HG02623 (cell line): ENCODE measurements around the gene NFKBIA.
"Not testable (repeated sequence)": the region's sequence is repeated elsewhere in the genome, so short reads cannot be mapped to it uniquely, and the experiment has no call there.

Experiments
- ATAC-seq: cut with Tn5 transposase; IDR thresholded peaks from one replicate; pipeline ENCODE4 v1.9.1; 2021; ENCODE audit warnings: moderate library complexity; ENCODE audit not compliant: unreplicated experiment

NFKBIA gene

GRCh38 chr14:35369701-35370191, 34.8 kb downstream of the NFKBIA start:
- ATAC-seq, result no peak

- no peak for ATAC-seq
Measured at GRCh38 chr14:35368583-35369392, 35.8 kb downstream of the NFKBIA start.

GRCh38 chr14:35368139-35368460, 36.4 kb downstream of the NFKBIA start:
- ATAC-seq, result peak; percentile 11

GRCh38 chr14:35367056-35367372, 37.5 kb downstream of the NFKBIA start:
- ATAC-seq, result no peak

- ATAC-seq, result no peak
Measured at GRCh38 chr14:35366521-35366976, 38.0 kb downstream of the NFKBIA start.

GRCh38 chr14:35366056-35366451, 38.5 kb downstream of the NFKBIA start:
- no peak for ATAC-seq

- no peak for ATAC-seq
Measured at GRCh38 chr14:35365130-35366055, 39.2 kb downstream of the NFKBIA start.

GRCh38 chr14:35362911-35363374, 41.6 kb downstream of the NFKBIA start:
- no peak for ATAC-seq

GRCh38 chr14:35362450-35362849, 42.1 kb downstream of the NFKBIA start:
- no peak for ATAC-seq

- no peak for ATAC-seq
Measured at GRCh38 chr14:35361141-35361480, 43.4 kb downstream of the NFKBIA start.

GRCh38 chr14:35359655-35360054, 44.9 kb downstream of the NFKBIA start:
- not testable (repeated sequence) for ATAC-seq

- ATAC-seq, result no peak
Measured at GRCh38 chr14:35355981-35356841, 48.3 kb downstream of the NFKBIA start.

GRCh38 chr14:35355235-35355634, 49.3 kb downstream of the NFKBIA start:
- ATAC-seq, result not testable (repeated sequence)

- ATAC-seq, result no peak
Measured at GRCh38 chr14:35353409-35354172, 51.0 kb downstream of the NFKBIA start.

- ATAC-seq, result no peak
Measured at GRCh38 chr14:35352274-35353233, 52.0 kb downstream of the NFKBIA start.

GRCh38 chr14:35351897-35352273, 52.7 kb downstream of the NFKBIA start:
- no peak for ATAC-seq
